HL-60 (cell line): Measurements from ENCODE around the gene MMP25.

ENCODE experiments used
- DNase-seq, 2 experiments: peaks; one replicate each; pipeline ENCODE4 v3.0.0-alpha.2; 2010 to 2020; ENCODE audit warnings: low read depth in 1 of 2, low spot score in 1 of 2
- H3K27ac ChIP-seq: fragments of 250-450 bp; sonication (Bioruptor Pico); replicated peaks from 2 replicates; pipeline ENCODE4 v1.5.1; 2020; ENCODE audit warnings: mild to moderate bottlenecking, moderate library complexity
- H3K27me3 ChIP-seq: fragments of 250-450 bp; sonication (Bioruptor Pico); 2 replicates; pipeline ENCODE4 v1.5.1; 2021; ENCODE audit warnings: mild to moderate bottlenecking, moderate library complexity; ENCODE audit not compliant: insufficient read depth, poor library complexity, severe bottlenecking
- H3K4me3 ChIP-seq: replicated peaks from 2 replicates; pipeline ENCODE4 v1.5.1; 2011; ENCODE audit warnings: mild to moderate bottlenecking, control low read depth, low read length; ENCODE audit not compliant: insufficient read depth
- GABPA ChIP-seq: IDR thresholded peaks from 2 replicates; pipeline ENCODE4 v1.6.1; 2012; ENCODE audit warnings: low read depth
- POLR2AphosphoS5 ChIP-seq: IDR thresholded peaks from 2 replicates; pipeline ENCODE4 v1.6.1; 2012; ENCODE audit warnings: low read depth
- SPI1 ChIP-seq: IDR thresholded peaks from 2 replicates; pipeline ENCODE4 v1.6.1; 2012; ENCODE audit warnings: low read depth, mild to moderate bottlenecking, borderline replicate concordance
- TF ChIP-seq, protein P1 (sequence below): IDR thresholded peaks from one replicate; pipeline ENCODE4 v1.5.1; 2011; ENCODE audit warnings: low read length, control low read depth, inconsistent platforms; ENCODE audit not compliant: insufficient read depth
- TF ChIP-seq, protein P2 (sequence below): IDR thresholded peaks from 2 replicates; pipeline ENCODE4 v1.6.1; 2012; ENCODE audit warnings: low read depth; ENCODE audit not compliant: insufficient replicate concordance

MMP25 gene

DNA sequence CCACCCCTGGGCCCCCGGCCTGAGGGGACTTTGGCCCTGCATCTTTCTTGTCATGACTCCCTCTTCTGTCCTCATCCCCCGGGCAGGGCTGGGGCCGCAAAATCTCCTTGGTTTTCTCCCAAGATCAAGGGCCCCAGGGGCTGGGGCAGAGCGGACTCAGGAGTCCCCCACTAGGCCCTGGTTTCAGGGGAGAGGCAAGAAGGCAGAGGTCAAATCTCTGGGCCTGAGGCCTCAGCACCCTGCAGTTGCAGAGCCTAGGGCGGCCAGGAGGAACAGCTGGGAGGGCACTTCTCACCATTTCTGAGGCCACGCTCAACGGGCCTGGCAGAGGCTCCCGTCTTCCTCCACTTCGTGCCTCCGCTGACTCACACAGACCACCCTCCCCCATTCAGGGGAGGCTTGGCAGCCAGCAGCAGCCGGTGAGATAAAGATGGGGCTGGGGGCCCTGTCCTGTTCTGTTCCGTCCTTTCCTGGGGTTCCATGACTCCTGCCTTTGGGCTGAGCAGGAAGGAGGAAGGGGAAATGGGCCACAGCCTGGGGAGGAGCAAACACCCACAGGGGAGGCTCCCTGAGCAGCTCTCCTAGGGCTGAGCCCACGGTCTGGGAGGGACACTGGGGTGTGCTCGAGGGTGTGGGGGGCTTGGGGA lies 40.4 kb downstream of the MMP25 start:
- TF ChIP-seq, protein P1, sequence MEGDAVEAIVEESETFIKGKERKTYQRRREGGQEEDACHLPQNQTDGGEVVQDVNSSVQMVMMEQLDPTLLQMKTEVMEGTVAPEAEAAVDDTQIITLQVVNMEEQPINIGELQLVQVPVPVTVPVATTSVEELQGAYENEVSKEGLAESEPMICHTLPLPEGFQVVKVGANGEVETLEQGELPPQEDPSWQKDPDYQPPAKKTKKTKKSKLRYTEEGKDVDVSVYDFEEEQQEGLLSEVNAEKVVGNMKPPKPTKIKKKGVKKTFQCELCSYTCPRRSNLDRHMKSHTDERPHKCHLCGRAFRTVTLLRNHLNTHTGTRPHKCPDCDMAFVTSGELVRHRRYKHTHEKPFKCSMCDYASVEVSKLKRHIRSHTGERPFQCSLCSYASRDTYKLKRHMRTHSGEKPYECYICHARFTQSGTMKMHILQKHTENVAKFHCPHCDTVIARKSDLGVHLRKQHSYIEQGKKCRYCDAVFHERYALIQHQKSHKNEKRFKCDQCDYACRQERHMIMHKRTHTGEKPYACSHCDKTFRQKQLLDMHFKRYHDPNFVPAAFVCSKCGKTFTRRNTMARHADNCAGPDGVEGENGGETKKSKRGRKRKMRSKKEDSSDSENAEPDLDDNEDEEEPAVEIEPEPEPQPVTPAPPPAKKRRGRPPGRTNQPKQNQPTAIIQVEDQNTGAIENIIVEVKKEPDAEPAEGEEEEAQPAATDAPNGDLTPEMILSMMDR = no peak
- TF ChIP-seq, protein P2, sequence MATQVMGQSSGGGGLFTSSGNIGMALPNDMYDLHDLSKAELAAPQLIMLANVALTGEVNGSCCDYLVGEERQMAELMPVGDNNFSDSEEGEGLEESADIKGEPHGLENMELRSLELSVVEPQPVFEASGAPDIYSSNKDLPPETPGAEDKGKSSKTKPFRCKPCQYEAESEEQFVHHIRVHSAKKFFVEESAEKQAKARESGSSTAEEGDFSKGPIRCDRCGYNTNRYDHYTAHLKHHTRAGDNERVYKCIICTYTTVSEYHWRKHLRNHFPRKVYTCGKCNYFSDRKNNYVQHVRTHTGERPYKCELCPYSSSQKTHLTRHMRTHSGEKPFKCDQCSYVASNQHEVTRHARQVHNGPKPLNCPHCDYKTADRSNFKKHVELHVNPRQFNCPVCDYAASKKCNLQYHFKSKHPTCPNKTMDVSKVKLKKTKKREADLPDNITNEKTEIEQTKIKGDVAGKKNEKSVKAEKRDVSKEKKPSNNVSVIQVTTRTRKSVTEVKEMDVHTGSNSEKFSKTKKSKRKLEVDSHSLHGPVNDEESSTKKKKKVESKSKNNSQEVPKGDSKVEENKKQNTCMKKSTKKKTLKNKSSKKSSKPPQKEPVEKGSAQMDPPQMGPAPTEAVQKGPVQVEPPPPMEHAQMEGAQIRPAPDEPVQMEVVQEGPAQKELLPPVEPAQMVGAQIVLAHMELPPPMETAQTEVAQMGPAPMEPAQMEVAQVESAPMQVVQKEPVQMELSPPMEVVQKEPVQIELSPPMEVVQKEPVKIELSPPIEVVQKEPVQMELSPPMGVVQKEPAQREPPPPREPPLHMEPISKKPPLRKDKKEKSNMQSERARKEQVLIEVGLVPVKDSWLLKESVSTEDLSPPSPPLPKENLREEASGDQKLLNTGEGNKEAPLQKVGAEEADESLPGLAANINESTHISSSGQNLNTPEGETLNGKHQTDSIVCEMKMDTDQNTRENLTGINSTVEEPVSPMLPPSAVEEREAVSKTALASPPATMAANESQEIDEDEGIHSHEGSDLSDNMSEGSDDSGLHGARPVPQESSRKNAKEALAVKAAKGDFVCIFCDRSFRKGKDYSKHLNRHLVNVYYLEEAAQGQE = no peak
- no peak for TF ChIP-seq SPI1
- peak overlapping the region; percentile 55 for H3K27ac ChIP-seq
- no peak overlapping the region; the same call in 1 of the 2 replicates for H3K4me3 ChIP-seq
- peak in 1 of 2 experiments; percentile 16 for DNase-seq
- no peaks in the 10 kb centered on the region for H3K27me3 ChIP-seq

GRCh38 chr16:3087243-3088235 lies 41.2 kb downstream of the MMP25 start:
- Histone ChIP-seq H3K27ac (peak overlapping the region; percentile 55), H3K4me3 (no peak overlapping the region), H3K27me3 (no peaks in the 10 kb centered on the region)
- no peak for TF ChIP-seq GABPA
- TF ChIP-seq, protein P2 = peak; percentile 65
- TF ChIP-seq, protein P1 = peak; percentile 33
- DNase-seq = no peak

DNA sequence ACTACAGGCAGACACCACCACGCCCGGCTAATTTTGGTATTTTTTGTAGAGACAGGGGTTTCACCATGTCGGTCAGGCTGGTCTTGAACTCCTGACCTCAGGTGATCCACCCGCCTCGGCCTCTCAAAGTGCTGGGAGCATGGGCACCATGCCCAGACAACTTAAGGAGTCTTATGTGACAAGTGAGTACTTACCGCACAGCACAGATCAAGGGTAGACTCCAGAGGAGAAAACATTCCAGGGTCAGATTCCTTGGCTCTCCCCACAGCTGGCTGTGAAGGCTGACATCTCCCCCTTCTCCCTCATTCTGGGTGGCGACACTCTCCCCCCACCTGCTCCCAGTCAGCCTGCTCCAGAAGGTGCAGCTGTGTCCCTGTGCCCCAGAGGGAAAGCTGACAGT lies 42.1 kb downstream of the MMP25 start:
- Histone ChIP-seq H3K27ac (no peak overlapping the region), H3K4me3 (no peak overlapping the region), H3K27me3 (no peaks in the 10 kb centered on the region)
- no peak for DNase-seq
- TF ChIP-seq GABPA (no peak), SPI1 (no peak), POLR2AphosphoS5 (no peak)
- TF ChIP-seq, protein P2 = no peak
- TF ChIP-seq, protein P1 = no peak
